C4-2B (cell line): Measurements from ENCODE around the gene NECTIN4.
"Not testable (repeated sequence)": the region's sequence is repeated elsewhere in the genome, so short reads cannot be mapped to it uniquely, and the experiment has no call there.

Experiments used
- CTCF ChIP-seq: fragments of 450-650 bp; conservative IDR thresholded peaks from 2 replicates; pipeline ENCODE4 v1.5.1; 2017; ENCODE audit warnings: mild to moderate bottlenecking
- ZFX ChIP-seq: fragments of 450-650 bp; IDR thresholded peaks from 2 replicates; pipeline ENCODE4 v1.6.1; 2017

DNA sequence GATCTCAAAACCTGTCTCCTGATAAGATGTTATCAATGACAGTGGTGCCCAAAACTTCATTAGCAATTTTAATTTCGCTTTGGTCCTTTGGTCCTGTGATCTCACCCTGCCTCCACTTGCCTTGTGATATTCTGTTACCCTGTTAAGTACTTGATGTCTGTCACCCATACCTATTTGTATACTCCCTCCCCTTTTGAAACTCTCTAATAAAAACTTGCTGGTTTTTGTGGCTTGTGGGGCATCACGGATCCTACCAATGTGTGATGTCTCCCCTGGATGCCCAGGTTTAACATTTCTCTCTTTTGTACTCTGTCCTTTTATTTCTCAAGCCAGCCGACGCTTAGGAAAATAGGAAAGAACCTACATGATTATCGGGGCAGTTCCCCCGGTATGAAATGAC, 25.4 kb downstream of the NECTIN4 start:
- not testable (repeated sequence) for TF ChIP-seq CTCF, ZFX
